WTC11 (cell line): Measurements from ENCODE around the gene KIAA2012. TPM values are rescaled to one million over a fixed set of nuclear protein-coding genes. Genes with fewer than 3 reads are reported as not detected.

ENCODE experiments used
- ATAC-seq: fragments of 200-7000 bp; cut with Tn5 transposase; 2 replicates; pipeline ENCODE4 v1.10.0; 2021; ENCODE audit warnings: mild to moderate bottlenecking, moderate library complexity
- CTCF ChIA-PET: fragments of 300-600 bp; sonication (Branson Sonifier 250); formaldehyde crosslinking; loops from one replicate; lab custom pipeline; 2021; ENCODE audit warnings: antibody characterized with exemption; lab: Charles Lee
- POLR2A ChIA-PET: fragments of 350-600 bp; sonication (Branson Sonifier 250); formaldehyde crosslinking; loops from one replicate; lab custom pipeline; 2021; ENCODE audit warnings: antibody characterized with exemption; lab: Charles Lee
- DNase-seq: peaks from one replicate; pipeline ENCODE4 v3.0.0; 2021; ENCODE audit warnings: low spot score
- H3K27ac Mint-ChIP-seq: 2 replicates; pipeline ENCODE4 v1.8.0; 2021; ENCODE audit warnings: mixed read lengths
- H3K27me3 Mint-ChIP-seq: 2 replicates; pipeline ENCODE4 v1.8.0; 2021; ENCODE audit warnings: low read depth, mild to moderate bottlenecking, moderate library complexity, mixed read lengths
- H3K36me3 Mint-ChIP-seq: 2 replicates; pipeline ENCODE4 v1.8.0; 2021; ENCODE audit warnings: mixed read lengths
- H3K4me1 Mint-ChIP-seq: 2 replicates; pipeline ENCODE4 v1.8.0; 2022; ENCODE audit warnings: mixed read lengths
- H3K4me3 Mint-ChIP-seq: 2 replicates; pipeline ENCODE4 v1.8.0; 2021; ENCODE audit warnings: mild to moderate bottlenecking, moderate library complexity, mixed read lengths
- H3K9me3 Mint-ChIP-seq: 2 replicates; pipeline ENCODE4 v1.8.0; 2021; ENCODE audit warnings: mixed read lengths
- CREM ChIP-seq: sonication (generic); formaldehyde crosslinking; IDR thresholded peaks from 2 replicates; pipeline ENCODE4 v1.8.1; 2022; ENCODE audit warnings: mild to moderate bottlenecking, missing genetic modification reagents, moderate library complexity
- ELF4 ChIP-seq: sonication (generic); formaldehyde crosslinking; IDR thresholded peaks from 2 replicates; pipeline ENCODE4 v1.8.1; 2022; ENCODE audit warnings: low read depth, mild to moderate bottlenecking, moderate library complexity, missing genetic modification reagents
- EMX1 ChIP-seq: fragments of 250-450 bp; sonication (Bioruptor Pico); IDR thresholded peaks from 2 replicates; pipeline ENCODE4 v1.8.0; 2021; ENCODE audit warnings: mild to moderate bottlenecking
- FOXK1 ChIP-seq: sonication (generic); formaldehyde crosslinking; IDR thresholded peaks from 2 replicates; pipeline ENCODE4 v1.8.0; 2022; ENCODE audit warnings: mild to moderate bottlenecking, moderate library complexity, missing genetic modification reagents
- FOXP4 ChIP-seq: sonication (generic); formaldehyde crosslinking; IDR thresholded peaks from 2 replicates; pipeline ENCODE4 v1.8.0; 2022; ENCODE audit warnings: mild to moderate bottlenecking, missing genetic modification reagents
- GRHL2 ChIP-seq: fragments of 250-450 bp; sonication (Bioruptor Pico); IDR thresholded peaks from 2 replicates; pipeline ENCODE4 v1.8.0; 2022; ENCODE audit warnings: mild to moderate bottlenecking, moderate library complexity; ENCODE audit not compliant: insufficient replicate concordance, severe bottlenecking
- HMGA2 ChIP-seq: fragments of 250-450 bp; sonication (Bioruptor Pico); IDR thresholded peaks from 2 replicates; pipeline ENCODE4 v1.4.0; 2021; ENCODE audit warnings: mild to moderate bottlenecking, moderate library complexity
- IRF1 ChIP-seq: sonication (generic); formaldehyde crosslinking; IDR thresholded peaks from 2 replicates; pipeline ENCODE4 v1.8.0; 2023; ENCODE audit warnings: missing genetic modification reagents
- IRF2 ChIP-seq: sonication (generic); formaldehyde crosslinking; IDR thresholded peaks from 2 replicates; pipeline ENCODE4 v1.8.0; 2022; ENCODE audit warnings: low read depth, missing genetic modification reagents, borderline replicate concordance
- MAX ChIP-seq: sonication (generic); formaldehyde crosslinking; IDR thresholded peaks from 2 replicates; pipeline ENCODE4 v1.8.0; 2022; ENCODE audit warnings: mild to moderate bottlenecking, missing genetic modification reagents
- SMAD3 ChIP-seq: sonication (generic); formaldehyde crosslinking; IDR thresholded peaks from 2 replicates; pipeline ENCODE4 v1.8.0; 2022; ENCODE audit warnings: missing genetic modification reagents, mild to moderate bottlenecking, borderline replicate concordance
- SP1 ChIP-seq: sonication (generic); formaldehyde crosslinking; conservative IDR thresholded peaks from 2 replicates; pipeline ENCODE4 v1.8.1; 2022; ENCODE audit warnings: missing genetic modification reagents
- ZNF138 ChIP-seq: sonication (generic); formaldehyde crosslinking; conservative IDR thresholded peaks from 2 replicates; pipeline ENCODE4 v1.8.1; 2022; ENCODE audit warnings: mild to moderate bottlenecking, moderate library complexity, missing genetic modification reagents
- ZNF263 ChIP-seq: sonication (generic); formaldehyde crosslinking; IDR thresholded peaks from 2 replicates; pipeline ENCODE4 v1.8.1; 2022; ENCODE audit warnings: low read depth, mild to moderate bottlenecking, moderate library complexity, missing genetic modification reagents
- total RNA-seq: library from RNA; stranded (reverse); gene quantifications from 3 replicates; pipeline ENCODE4 v1.2.3, GENCODE V29; 2021
- TF ChIP-seq, protein P1 (sequence below): sonication (generic); formaldehyde crosslinking; IDR thresholded peaks from 2 replicates; pipeline ENCODE4 v1.8.1; 2023; ENCODE audit warnings: mild to moderate bottlenecking, missing genetic modification reagents, moderate library complexity
- TF ChIP-seq, protein P2 (sequence below): fragments of 250-450 bp; sonication (Bioruptor Pico); IDR thresholded peaks from 2 replicates; pipeline ENCODE4 v1.9.0; 2021; ENCODE audit warnings: mild to moderate bottlenecking, borderline replicate concordance
- TF ChIP-seq, protein P3 (sequence below): sonication (generic); formaldehyde crosslinking; IDR thresholded peaks from 2 replicates; pipeline ENCODE4 v1.8.0; 2022; ENCODE audit warnings: missing genetic modification reagents

The KIAA2012 gene
- total RNA-seq, 1 experiment from 2014 or later, result not detected

GRCh38 chr2:202114795-202115194, 41.7 kb downstream of the KIAA2012 start:
- CTCF ChIA-PET, result no interaction called here
- no peak for ATAC-seq
- 0 out of 2 replicates have a peak, but pooled peaks cover under 1% of the 10 kb centered on the region for H3K36me3 Mint-ChIP-seq

GRCh38 chr2:202115479-202115971, 42.5 kb downstream of the KIAA2012 start:
- Mint-ChIP-seq H3K36me3 (peaks cover 7% of the 10 kb centered on the region), H3K27ac (no peak overlapping the region), H3K27me3 (no peaks in the 10 kb centered on the region; the same call in 1 of the 2 replicates), H3K4me3 (no peak overlapping the region), H3K9me3 (peaks cover 11% of the 10 kb centered on the region), H3K4me1 (peaks cover 12% of the 10 kb centered on the region)
- ChIA-PET CTCF (no interaction called here), POLR2A (interaction anchor here (0.6 kb wide), 1 partner anchor 667 kb away, joined by 3 read pairs; no protein-coding TSS in a partner anchor)
- DNase-seq (no peak), ATAC-seq (no peak)
- no peak for TF ChIP-seq MAX (CRISPR knock-in tag)
- TF ChIP-seq ZNF138 (CRISPR knock-in tag), result no peak
- TF ChIP-seq, protein P1, sequence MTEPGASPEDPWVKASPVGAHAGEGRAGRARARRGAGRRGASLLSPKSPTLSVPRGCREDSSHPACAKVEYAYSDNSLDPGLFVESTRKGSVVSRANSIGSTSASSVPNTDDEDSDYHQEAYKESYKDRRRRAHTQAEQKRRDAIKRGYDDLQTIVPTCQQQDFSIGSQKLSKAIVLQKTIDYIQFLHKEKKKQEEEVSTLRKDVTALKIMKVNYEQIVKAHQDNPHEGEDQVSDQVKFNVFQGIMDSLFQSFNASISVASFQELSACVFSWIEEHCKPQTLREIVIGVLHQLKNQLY (CRISPR knock-in tag), result no peak
- TF ChIP-seq, protein P2, sequence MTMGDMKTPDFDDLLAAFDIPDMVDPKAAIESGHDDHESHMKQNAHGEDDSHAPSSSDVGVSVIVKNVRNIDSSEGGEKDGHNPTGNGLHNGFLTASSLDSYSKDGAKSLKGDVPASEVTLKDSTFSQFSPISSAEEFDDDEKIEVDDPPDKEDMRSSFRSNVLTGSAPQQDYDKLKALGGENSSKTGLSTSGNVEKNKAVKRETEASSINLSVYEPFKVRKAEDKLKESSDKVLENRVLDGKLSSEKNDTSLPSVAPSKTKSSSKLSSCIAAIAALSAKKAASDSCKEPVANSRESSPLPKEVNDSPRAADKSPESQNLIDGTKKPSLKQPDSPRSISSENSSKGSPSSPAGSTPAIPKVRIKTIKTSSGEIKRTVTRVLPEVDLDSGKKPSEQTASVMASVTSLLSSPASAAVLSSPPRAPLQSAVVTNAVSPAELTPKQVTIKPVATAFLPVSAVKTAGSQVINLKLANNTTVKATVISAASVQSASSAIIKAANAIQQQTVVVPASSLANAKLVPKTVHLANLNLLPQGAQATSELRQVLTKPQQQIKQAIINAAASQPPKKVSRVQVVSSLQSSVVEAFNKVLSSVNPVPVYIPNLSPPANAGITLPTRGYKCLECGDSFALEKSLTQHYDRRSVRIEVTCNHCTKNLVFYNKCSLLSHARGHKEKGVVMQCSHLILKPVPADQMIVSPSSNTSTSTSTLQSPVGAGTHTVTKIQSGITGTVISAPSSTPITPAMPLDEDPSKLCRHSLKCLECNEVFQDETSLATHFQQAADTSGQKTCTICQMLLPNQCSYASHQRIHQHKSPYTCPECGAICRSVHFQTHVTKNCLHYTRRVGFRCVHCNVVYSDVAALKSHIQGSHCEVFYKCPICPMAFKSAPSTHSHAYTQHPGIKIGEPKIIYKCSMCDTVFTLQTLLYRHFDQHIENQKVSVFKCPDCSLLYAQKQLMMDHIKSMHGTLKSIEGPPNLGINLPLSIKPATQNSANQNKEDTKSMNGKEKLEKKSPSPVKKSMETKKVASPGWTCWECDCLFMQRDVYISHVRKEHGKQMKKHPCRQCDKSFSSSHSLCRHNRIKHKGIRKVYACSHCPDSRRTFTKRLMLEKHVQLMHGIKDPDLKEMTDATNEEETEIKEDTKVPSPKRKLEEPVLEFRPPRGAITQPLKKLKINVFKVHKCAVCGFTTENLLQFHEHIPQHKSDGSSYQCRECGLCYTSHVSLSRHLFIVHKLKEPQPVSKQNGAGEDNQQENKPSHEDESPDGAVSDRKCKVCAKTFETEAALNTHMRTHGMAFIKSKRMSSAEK, result no peak
- no peak for TF ChIP-seq SP1 (CRISPR knock-in tag)
- TF ChIP-seq EMX1 (CRISPR knock-in tag), result no peak
- no peak for TF ChIP-seq CREM (CRISPR knock-in tag)
- TF ChIP-seq FOXP4 (CRISPR knock-in tag), result no peak

More at GRCh38 chr2:202114795-202115194, 41.7 kb downstream of the KIAA2012 start:
- POLR2A ChIA-PET, result no interaction called here
- Mint-ChIP-seq H3K4me1 (peaks cover 15% of the 10 kb centered on the region), H3K9me3 (peaks cover 4% of the 10 kb centered on the region), H3K27me3 (no peaks in the 10 kb centered on the region; the same call in 1 of the 2 replicates), H3K27ac (no peak overlapping the region), H3K4me3 (no peak overlapping the region)
- TF ChIP-seq GRHL2 (CRISPR knock-in tag), result no peak
- TF ChIP-seq SMAD3 (CRISPR knock-in tag), result no peak
- TF ChIP-seq FOXK1, result no peak
- no peak for TF ChIP-seq ELF4 (CRISPR knock-in tag)
- TF ChIP-seq, protein P3, sequence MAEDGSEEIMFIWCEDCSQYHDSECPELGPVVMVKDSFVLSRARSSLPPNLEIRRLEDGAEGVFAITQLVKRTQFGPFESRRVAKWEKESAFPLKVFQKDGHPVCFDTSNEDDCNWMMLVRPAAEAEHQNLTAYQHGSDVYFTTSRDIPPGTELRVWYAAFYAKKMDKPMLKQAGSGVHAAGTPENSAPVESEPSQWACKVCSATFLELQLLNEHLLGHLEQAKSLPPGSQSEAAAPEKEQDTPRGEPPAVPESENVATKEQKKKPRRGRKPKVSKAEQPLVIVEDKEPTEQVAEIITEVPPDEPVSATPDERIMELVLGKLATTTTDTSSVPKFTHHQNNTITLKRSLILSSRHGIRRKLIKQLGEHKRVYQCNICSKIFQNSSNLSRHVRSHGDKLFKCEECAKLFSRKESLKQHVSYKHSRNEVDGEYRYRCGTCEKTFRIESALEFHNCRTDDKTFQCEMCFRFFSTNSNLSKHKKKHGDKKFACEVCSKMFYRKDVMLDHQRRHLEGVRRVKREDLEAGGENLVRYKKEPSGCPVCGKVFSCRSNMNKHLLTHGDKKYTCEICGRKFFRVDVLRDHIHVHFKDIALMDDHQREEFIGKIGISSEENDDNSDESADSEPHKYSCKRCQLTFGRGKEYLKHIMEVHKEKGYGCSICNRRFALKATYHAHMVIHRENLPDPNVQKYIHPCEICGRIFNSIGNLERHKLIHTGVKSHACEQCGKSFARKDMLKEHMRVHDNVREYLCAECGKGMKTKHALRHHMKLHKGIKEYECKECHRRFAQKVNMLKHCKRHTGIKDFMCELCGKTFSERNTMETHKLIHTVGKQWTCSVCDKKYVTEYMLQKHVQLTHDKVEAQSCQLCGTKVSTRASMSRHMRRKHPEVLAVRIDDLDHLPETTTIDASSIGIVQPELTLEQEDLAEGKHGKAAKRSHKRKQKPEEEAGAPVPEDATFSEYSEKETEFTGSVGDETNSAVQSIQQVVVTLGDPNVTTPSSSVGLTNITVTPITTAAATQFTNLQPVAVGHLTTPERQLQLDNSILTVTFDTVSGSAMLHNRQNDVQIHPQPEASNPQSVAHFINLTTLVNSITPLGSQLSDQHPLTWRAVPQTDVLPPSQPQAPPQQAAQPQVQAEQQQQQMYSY (CRISPR knock-in tag), result no peak
- no peak for TF ChIP-seq ZNF263 (CRISPR knock-in tag)
- no peak for TF ChIP-seq IRF2 (CRISPR knock-in tag)
- no peak for TF ChIP-seq HMGA2 (CRISPR knock-in tag)
- TF ChIP-seq IRF1 (CRISPR knock-in tag), result no peak
- TF ChIP-seq, protein P1 (CRISPR knock-in tag), result no peak
- no peak for DNase-seq
